Posterior vena cava (tissue), 2 donors: ENCODE data around the gene NISCH. TPM values are rescaled to one million over a fixed set of nuclear protein-coding genes. Genes with fewer than 3 reads are reported as not detected.

Experiments
- DNase-seq: peaks from one replicate; pipeline ENCODE4 v3.0.0-alpha.2; 2020; ENCODE audit warnings: low spot score
- intact Hi-C, 2 donors: fragments of 100-400 bp; cut with DNase I; formaldehyde crosslinking; loops; one replicate each; pipeline versions ENCODE4 v1.14.1 to v1.14.2; 2022 to 2023
- total RNA-seq, 2 donors: library from RNA; stranded (reverse); fragmentation: NEBNext Ultra II Directional; extraction: Animal tissue kit (Norgen Biotek cat#: 25700); gene quantifications; one replicate each; pipeline ENCODE4 v1.2.1, GENCODE V29; 2021
- donor health status: DM: yes; HTN: yes; CAD: no.
- donor health status: DM: yes; HTN: yes; CAD: no.

NISCH gene
- total RNA-seq, 2 donors from 2014 or later: 53.0 to 65.2 TPM

DNA sequence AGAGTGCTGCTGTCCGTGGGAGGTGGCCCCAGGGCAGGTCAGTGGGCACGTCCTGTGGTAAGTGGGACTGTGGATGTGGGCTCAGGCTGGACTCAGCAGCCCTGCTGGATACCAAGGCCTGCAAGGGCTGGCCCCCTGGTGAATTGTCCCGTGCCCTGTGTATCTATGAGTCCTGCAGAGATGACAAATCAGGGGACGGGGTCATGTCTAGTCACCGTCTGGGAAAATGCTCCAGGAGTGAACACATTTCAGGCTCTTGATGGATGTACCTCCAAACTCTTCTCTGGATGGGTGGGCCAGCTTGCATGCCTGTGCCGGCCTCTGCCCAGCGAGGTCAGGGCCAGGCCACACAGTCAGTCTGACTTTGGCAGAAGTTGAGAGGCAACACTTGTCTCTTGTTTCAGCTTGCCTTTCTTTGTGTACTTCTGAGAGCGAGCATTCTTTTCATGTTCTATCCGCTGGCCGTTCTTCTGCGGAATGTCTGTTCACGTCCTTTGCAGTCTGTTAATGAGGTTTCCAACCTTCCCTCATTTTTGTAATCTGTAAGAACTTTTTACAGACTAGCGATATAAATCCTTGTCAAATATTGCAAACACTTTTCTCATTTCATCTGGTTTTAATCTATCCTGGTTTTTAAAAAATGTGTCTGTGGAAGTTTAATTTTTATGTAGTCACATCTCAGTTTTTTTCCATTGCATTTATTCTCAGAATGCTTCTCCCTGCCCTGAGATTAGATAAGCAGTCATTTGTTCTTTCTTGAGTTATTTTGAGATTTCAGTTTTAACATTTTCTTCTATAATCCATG, 28.4 kb downstream of the NISCH start:
- DNase-seq: no peak
- intact Hi-C loops: no loop called here

DNA sequence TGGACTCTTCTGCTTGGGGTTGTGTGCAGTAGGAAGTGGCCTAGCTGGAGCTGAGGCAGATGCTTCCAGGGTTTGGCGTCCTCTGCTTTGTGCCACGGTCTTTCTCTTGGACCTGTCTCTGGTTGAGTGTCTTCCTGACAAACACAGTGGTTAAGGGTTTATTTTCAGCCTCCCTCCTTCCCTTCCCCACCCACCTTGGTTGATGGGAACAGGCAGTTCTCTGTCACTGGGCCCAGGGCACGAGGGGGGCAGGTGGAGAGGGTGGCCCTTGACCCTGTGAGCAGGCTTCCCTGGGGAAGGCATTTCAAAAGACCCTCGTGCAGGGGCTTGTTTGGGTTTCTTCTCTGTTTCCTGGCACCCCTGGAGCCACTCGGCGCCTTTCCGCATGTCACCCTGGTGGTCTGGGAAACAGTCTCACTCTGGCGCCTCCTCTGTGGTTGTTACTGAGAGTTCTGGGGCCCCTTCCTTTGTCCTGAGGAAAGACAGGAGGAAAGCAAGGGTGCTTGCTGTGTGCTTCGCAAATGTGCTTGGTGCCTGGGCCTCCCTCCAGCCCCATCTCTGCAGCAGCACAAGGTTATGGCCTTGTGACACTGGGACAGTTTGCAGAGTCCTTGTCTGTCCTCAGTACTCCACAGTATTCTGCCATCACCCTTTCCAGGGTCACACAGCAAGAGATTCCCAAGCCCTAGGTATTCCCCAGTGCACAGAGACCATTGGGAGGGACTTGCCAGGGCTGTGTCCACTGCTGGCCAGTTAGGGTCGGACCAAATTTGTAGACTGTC, 29.5 kb downstream of the NISCH start:
- DNase-seq: no peak

DNA sequence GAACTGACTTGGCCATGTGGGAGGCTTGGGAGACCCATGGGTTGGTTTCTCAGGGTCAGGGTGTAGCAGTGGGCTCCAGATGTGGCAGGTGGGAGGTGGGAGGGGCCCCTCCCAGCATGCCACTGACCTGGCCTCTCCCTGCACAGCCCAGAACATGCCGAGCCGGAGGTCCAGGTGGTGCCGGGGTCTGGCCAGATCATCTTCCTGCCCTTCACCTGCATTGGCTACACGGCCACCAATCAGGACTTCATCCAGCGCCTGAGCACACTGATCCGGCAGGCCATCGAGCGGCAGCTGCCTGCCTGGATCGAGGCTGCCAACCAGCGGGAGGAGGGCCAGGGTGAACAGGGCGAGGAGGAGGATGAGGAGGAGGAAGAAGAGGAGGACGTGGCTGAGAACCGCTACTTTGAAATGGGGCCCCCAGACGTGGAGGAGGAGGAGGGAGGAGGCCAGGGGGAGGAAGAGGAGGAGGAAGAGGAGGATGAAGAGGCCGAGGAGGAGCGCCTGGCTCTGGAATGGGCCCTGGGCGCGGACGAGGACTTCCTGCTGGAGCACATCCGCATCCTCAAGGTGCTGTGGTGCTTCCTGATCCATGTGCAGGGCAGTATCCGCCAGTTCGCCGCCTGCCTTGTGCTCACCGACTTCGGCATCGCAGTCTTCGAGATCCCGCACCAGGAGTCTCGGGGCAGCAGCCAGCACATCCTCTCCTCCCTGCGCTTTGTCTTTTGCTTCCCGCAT, 31.8 kb downstream of the NISCH start:
- no peak for DNase-seq
- intact Hi-C loops: no loop called here

More for the DNA sequence above, 29.5 kb downstream of the NISCH start:
- intact Hi-C loops: no loop called here

DNA sequence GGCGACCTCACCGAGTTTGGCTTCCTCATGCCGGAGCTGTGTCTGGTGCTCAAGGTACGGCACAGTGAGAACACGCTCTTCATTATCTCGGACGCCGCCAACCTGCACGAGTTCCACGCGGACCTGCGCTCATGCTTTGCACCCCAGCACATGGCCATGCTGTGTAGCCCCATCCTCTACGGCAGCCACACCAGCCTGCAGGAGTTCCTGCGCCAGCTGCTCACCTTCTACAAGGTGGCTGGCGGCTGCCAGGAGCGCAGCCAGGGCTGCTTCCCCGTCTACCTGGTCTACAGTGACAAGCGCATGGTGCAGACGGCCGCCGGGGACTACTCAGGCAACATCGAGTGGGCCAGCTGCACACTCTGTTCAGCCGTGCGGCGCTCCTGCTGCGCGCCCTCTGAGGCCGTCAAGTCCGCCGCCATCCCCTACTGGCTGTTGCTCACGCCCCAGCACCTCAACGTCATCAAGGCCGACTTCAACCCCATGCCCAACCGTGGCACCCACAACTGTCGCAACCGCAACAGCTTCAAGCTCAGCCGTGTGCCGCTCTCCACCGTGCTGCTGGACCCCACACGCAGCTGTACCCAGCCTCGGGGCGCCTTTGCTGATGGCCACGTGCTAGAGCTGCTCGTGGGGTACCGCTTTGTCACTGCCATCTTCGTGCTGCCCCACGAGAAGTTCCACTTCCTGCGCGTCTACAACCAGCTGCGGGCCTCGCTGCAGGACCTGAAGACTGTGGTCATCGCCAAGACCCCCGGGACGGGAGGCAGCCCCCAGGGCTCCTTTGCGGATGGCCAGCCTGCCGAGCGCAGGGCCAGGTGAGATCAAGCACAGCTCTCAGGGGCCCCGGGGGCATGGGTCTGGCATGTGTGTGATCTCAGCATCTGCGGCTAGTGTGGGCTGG, 32.6 kb downstream of the NISCH start:
- intact Hi-C loops: no loop called here

DNA sequence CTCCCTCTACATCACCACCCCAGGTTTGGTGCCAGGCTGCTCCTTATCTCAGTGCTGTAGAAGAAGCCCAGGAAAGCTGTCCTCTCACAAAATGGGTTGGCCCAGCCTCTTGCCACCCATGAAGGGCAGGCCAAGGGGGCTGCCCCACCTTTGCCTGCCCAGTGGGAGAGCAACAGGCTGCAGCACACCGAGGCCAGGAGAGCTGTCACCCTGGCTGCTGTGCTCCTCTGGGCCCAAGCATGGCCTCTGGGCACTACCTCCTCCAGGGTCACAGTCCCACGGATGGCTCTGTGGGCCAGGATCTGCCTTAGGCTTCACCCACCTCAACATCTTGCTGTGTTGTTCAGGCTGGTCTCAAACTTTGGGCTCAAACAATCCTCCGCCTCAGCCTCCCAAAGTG, 33.3 kb downstream of the NISCH start:
- DNase-seq: no peak
- intact Hi-C loops: no loop called here

More for the DNA sequence above, 32.6 kb downstream of the NISCH start:
- DNase-seq: no peak

DNA sequence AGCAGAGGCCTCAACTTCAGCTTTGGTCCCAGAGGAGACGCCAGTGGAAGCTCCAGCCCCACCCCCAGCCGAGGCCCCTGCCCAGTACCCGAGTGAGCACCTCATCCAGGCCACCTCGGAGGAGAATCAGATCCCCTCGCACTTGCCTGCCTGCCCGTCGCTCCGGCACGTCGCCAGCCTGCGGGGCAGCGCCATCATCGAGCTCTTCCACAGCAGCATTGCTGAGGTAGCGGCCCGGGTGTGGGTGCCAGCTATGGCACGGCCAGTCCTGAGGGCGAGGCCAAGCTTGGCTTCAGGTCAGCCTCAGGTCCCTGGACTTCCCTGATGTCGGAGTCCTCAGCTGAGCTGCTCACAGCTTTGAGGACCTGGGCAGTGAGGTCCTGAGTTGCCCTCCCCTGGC, 34.0 kb downstream of the NISCH start:
- DNase-seq: no peak
- intact Hi-C loops: no loop called here

DNA sequence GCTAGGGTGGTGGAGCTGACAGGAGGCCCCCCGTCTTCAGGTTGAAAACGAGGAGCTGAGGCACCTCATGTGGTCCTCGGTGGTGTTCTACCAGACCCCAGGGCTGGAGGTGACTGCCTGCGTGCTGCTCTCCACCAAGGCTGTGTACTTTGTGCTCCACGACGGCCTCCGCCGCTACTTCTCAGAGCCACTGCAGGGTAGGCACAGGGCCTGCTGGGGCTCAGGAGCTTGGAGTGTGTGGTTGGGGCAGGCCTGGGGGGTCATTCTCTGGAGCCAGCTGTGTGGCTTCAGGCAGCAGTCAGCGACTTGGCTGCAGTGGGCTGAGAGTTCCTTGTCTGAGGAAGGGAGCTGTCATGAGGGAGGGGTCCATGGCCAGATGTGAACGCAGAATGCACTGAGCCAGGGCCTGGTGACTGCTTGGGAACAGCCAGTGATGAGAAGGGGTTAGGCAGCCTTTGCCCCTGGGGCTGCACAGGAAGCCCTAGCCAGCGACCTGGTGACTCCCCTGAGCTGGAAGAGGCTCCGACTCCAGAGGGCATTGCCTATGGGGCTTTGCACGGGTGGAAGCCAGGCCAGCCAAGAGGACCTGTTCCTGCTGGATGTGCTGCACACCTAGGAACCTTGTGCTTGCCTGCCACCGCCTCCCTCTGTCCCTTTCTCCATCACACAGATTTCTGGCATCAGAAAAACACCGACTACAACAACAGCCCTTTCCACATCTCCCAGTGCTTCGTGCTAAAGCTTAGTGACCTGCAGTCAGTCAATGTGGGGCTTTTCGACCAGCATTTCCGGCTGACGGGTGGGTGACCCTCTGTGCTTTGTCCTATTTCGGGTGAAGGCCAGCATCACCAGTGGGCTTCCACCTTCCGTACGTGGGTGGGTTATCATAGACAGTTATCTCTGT, 34.9 kb downstream of the NISCH start:
- DNase-seq: no peak
- intact Hi-C loops: no loop called here

DNA sequence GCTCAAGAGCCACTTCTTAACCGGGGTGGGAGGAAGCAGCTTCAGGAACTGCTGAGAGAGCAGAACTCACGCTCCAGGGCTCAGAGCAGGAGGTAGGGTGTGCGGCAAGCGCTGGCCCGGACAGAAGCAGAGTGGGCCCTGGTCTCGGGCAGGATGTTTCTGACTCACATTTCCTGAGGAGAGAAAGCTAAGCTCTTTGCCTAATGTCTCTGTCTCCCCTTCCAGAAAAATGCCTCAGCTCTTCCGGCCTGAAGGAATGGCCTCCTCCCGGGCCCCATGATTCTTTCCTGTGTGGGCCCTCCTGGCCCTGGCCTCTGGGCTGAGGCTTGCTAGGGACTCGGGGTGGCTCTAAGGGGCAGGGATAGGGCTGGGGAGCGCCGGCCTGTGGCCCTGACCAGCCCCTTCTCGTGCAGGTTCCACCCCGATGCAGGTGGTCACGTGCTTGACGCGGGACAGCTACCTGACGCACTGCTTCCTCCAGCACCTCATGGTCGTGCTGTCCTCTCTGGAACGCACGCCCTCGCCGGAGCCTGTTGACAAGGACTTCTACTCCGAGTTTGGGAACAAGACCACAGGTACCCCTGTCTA, 35.6 kb downstream of the NISCH start:
- no peak for DNase-seq

DNA sequence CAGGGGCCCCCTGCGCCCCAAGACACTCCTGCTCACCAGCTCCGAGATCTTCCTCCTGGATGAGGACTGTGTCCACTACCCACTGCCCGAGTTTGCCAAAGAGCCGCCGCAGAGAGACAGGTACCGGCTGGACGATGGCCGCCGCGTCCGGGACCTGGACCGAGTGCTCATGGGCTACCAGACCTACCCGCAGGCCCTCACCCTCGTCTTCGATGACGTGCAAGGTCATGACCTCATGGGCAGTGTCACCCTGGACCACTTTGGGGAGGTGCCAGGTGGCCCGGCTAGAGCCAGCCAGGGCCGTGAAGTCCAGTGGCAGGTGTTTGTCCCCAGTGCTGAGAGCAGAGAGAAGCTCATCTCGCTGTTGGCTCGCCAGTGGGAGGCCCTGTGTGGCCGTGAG, 36.7 kb downstream of the NISCH start:
- no peak for DNase-seq
- intact Hi-C loops: no loop called here

More for the DNA sequence above, 35.6 kb downstream of the NISCH start:
- intact Hi-C loops: no loop called here

DNA sequence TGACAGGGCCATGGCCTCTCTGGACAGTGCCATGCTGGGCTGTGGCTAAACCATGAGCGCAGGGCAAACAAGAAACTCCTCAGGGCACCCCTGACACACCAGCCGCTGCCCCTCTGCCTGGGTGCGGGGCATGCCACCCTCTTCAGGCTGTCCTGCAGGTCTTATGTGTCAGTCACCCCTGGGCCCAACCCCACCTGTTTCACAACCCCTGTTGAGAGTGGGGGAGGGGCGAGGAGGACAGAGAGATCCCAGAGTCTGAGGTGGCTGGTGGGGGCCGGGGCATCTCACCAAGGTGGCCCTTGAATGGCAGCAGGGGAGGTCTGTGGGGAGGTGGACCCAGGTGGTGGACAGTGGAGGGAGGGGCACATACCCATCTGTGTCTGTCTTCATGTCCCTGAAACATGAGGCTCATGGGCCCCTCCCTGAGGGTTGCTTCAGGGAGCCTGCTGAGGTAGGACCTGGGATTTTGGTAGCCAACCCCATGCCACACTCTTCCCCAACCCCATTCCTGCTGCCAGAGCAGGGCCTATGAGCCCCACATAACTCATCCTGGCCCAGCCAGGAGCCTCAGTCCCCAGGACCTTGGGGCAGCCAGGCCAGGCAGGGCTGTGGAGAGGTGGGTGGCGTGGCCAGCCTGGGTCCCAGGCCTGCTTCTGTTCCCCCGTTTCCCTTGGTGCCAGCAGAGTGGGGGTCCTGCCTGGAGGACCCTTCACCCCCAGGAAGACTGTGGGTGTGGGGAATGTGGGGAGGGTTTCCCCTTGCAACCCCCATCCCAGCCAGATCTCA, 38.0 kb downstream of the NISCH start:
- DNase-seq: no peak
- intact Hi-C loops: no loop called here

DNA sequence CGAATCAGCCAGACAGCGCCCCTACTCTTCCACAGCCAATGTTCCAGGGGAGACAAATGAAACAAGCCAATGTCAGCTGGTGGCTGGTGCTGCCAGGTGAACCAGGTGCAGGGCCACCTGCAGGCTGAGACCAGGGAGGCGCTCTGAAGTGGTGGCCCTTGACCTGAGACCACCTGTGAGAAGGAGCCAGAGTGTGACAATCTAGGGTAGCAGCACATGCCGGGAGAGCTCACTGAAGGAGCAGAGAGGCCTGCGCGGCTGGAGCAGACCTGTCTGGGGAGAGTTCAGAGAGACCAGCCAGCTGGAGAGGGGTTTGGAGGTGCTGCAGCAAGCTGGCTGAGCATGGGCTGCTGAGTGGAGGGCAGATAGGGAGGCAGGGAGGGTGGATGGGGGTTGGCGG, 39.0 kb downstream of the NISCH start:
- no peak for DNase-seq
- intact Hi-C loops: no loop called here

DNA sequence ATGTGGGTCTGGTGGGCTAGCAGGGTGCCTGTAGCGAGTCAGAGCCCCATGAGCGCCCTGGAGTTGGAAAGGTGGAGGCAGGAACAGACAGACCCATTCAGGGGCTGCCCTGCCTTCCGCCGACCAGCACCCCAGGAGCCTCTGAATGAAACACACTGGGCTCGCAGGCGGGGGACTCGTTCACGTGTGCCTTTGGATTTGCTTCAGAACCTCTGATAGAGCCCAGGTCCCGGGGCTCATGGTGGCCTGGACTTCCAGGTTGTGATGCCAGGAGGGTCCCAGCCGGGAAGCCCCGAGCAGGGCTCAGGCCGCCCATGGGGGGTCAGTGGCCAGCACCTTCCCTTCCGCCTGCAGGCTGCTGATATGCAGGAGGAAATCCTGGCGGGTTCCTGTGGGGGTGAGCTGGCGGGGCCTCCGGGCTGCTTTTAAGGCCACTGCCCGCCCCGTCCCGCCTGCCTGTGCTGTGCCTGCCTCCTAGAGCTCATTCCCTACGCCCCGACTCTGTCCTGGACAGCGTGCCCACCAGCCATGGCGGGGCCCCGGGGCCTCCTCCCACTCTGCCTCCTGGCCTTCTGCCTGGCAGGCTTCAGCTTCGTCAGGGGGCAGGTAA, 39.6 kb downstream of the NISCH start, which contains the start of gene STAB1:
Gene STAB1 (plus strand): TSS at position 453 of the 610 bp plus-strand sequence. CDS start 76 bp downstream, at position 529.
- DNase-seq: peak; percentile 93
- intact Hi-C loops: no loop called here

DNA sequence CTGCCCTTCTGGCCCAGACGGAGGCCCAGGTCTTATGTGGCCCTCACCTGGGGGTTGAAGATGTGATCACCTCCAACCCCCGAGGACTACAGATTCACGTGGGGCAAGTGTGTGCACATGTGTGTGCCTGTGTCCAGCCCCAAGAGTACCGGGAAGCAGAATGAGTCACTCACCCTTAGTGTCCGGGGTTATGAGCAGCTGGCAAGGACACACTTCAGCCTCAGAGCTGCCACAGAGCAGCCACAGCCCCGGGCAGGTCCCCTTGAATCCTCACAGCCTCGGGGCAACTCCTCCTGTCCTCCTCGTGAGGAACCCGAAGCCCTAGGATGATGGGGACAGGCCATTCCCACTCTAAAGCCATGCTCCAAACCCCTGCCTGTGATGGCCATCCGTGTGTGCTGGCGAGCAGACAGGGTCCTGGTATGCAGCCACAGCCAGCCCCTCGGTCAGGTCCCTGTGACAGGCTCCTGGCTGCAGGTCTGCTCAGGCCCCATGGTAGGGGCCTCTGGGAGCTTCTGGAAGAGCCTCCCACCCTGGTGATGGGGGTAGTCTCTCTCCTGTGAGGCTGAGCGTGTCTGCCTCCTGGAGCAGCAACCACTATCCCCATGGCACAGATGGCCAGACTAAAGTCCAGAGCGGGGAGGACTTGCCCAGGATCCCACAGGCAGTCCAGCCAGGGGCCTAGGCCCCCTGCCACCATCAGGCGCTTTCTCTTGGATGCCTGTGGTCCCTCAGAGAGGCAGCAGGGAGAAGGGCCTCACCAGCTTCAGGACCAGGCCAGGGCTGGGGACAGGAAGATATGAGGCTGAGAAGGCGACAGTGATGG, 40.6 kb downstream of the NISCH start:
- intact Hi-C loops: no loop called here

DNA sequence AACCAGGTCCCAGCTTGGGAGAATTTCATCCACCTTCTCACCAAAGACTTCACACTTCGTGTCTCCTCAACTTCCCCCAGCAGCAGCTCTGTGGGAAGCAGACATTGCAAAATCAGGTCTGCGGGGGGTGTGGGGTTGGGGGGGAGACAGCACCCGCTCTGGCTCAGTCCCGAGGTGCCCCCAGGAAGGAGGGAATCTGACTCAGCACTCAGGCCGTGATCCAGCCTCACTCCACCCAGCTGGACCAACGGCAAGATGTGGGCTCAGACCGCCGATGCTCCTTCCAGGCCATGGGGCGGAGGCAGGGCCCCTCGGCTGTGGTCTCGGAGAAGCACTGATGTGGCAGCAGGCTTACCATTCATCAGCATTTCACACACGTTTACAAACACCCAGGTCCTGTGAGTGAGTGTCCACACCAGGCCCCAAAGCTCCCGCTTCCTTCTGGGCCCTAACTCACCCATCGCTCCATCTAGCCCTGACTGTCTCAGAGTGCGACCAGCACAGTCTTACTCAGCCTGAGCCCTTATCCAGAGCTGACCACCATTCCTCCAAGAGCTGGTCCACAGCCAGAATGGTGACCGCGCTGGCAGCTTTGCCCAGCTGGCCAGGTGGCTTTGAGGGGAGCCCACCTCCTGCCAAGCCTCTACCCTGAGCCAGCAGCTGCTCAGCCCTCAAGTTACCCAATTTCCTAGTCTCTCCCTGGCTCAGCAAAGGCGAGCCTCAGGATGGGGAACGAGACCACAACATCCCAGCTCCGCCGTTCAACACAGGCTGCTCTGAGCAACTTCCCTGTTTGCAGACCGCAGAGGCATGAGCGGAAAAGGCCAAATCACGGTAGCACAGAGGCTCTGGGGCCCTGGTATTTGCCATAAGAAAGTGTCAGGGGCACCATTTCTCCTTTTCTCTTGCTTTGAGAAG, 43.0 kb downstream of the NISCH start:
- intact Hi-C loops: no loop called here
- peak; percentile 92 for DNase-seq

More for the DNA sequence above, 40.6 kb downstream of the NISCH start:
- DNase-seq: no peak
